PC-3 (cell line): ENCODE data around the gene NRBF2.
"Not testable (repeated sequence)": the region's sequence is repeated elsewhere in the genome, so short reads cannot be mapped to it uniquely, and the experiment has no call there.

Experiments used
- EZH2 ChIP-seq: fragments of 300-600 bp; sonication (generic); IDR thresholded peaks from one replicate; pipeline ENCODE4 v1.6.1; 2017; ENCODE audit warnings: antibody characterized with exemption, mild to moderate bottlenecking, low read length; ENCODE audit not compliant: unreplicated experiment
- TF ChIP-seq, protein P1 (sequence below): fragments of 300-600 bp; sonication (generic); conservative IDR thresholded peaks from 2 replicates; pipeline ENCODE4 v1.5.1; 2017; ENCODE audit warnings: antibody characterized with exemption, low read depth, mild to moderate bottlenecking, low read length

DNA sequence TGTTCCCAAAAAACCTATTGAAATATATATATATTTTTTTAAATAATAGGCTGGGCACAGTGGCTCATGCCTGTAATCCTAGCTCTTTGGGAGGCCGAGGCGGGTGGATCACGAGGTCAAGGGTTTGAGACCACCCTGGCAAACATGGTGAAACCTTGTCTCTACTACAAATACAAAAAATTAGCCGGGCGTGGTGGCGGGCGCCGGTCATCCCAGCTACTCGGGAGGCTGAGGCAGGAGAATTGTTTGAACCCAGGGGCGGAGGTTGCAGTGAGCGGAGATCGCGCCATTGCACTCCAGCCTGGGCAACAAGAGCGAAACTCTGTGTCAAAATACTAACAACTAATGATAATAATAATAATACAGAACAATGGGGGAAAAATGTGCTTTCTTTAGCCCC, 49.7 kb upstream of the NRBF2 start:
- TF ChIP-seq, protein P1, sequence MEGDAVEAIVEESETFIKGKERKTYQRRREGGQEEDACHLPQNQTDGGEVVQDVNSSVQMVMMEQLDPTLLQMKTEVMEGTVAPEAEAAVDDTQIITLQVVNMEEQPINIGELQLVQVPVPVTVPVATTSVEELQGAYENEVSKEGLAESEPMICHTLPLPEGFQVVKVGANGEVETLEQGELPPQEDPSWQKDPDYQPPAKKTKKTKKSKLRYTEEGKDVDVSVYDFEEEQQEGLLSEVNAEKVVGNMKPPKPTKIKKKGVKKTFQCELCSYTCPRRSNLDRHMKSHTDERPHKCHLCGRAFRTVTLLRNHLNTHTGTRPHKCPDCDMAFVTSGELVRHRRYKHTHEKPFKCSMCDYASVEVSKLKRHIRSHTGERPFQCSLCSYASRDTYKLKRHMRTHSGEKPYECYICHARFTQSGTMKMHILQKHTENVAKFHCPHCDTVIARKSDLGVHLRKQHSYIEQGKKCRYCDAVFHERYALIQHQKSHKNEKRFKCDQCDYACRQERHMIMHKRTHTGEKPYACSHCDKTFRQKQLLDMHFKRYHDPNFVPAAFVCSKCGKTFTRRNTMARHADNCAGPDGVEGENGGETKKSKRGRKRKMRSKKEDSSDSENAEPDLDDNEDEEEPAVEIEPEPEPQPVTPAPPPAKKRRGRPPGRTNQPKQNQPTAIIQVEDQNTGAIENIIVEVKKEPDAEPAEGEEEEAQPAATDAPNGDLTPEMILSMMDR = not testable (repeated sequence)
- TF ChIP-seq EZH2 = not testable (repeated sequence)
